ENCODE results near the gene SLC25A21. TPM values are rescaled to one million over a fixed set of nuclear protein-coding genes. Genes with fewer than 3 reads are reported as not detected.

SLC25A21 gene
- total RNA-seq, 1 experiment from 2014 or later = 1.8 TPM

DNA sequence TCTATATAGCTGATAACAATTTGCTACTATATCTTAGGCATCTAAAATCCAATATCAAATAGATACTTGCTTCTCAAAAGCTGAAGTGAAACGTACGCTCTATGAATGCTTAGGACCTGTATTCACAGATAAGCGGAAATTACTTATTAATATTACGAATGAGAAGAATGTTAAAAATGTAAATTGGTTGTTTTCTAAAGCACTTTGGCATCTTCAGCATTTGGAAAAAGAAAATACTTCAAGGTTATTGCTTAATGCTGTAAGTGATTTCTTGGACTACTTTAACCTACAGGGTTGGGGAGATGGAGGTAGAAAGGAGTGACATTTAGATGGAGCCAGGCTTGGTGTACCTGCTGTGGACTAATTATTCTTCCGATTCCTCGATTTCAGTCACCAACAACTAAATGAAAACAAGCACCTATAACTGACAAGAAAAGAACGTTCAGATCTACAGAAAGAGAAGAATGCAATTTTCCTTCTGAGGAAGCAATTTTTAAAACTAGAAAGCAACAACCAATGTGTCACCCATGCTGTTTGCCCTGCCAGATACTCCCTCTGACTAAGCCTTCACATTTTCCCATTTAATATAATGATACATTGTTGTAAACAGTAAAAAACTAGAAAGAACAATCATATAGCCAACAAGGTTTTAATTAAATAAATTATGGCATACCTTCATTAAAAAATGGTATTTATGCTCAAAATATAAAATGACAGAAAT is 49.3 kb downstream of the SLC25A21 start:
- peak; percentile 9 for DNase-seq
- H3K9me3 ChIP-seq = peaks cover 8% of the 10 kb centered on the region; the same call in 1 of the 2 replicates

GRCh38 chr14:37122288-37122687 is 50.1 kb downstream of the SLC25A21 start:
- peak; percentile 3 for DNase-seq
- H3K9me3 ChIP-seq = peaks cover 8% of the 10 kb centered on the region; the same call in 1 of the 2 replicates
- no peaks in the 10 kb centered on the region for H3K36me3 ChIP-seq
- no peaks in the 10 kb centered on the region for H3K27me3 ChIP-seq
- H3K4me3 ChIP-seq = no peak overlapping the region

More for the DNA sequence above, 49.3 kb downstream of the SLC25A21 start:
- Histone ChIP-seq H3K27me3 (no peaks in the 10 kb centered on the region), H3K36me3 (no peaks in the 10 kb centered on the region), H3K4me3 (no peak overlapping the region)

- no peak for DNase-seq
- Histone ChIP-seq H3K27me3 (no peaks in the 10 kb centered on the region), H3K9me3 (peaks cover 8% of the 10 kb centered on the region; the same call in 1 of the 2 replicates), H3K36me3 (no peaks in the 10 kb centered on the region), H3K4me3 (no peak overlapping the region)
Measured at GRCh38 chr14:37118673-37119366, 53.6 kb downstream of the SLC25A21 start.

DNA sequence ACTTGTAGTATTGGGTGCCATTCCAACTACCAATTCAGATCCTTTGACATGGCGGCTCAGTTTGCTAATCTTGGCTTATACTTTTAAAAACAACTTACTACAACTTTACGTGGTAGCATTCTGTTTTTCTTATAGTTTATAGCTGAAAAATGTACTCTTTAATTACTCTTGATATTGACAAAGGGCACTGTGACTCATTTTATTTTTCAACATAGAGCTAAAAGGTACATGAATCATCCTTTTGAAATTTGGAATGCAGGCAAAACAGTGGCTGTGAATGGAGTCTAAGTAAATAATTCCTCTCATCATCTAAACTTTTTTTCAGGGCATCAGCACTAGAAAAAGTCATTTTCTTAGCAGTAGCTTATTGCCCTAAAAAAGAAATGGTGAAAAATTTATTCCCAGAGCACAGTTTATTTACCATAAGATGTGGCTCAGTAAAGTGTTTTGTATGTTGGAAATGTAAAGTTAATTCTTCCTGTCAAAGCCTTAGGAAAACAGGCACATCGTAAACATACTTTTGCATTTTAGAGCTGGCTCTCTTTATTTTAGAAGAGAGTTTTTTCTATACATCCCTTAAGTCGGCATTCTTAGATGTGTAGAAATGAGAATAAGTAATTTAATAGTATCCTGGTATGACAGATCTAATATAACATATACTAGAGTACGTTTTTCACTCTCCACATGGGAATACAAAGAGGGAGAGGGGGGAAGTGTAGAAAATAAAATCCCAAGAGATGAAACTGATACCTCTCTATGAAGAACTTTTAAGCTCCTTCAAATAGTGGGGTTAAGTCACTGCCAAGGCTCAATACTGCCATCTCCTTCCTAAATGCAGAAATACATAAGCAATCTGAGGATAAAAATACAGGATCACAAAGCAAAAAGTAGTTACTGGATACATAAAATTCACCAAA is 55.2 kb downstream of the SLC25A21 start:
- Histone ChIP-seq H3K9me3 (peaks cover 8% of the 10 kb centered on the region; the same call in 1 of the 2 replicates), H3K27me3 (no peaks in the 10 kb centered on the region), H3K36me3 (no peaks in the 10 kb centered on the region), H3K4me3 (no peak overlapping the region)
- DNase-seq = no peak

GRCh38 chr14:37115406-37115805 is 57.0 kb downstream of the SLC25A21 start:
- no peaks in the 10 kb centered on the region for H3K27me3 ChIP-seq
- H3K9me3 ChIP-seq = peaks cover 8% of the 10 kb centered on the region; the same call in 1 of the 2 replicates
- DNase-seq = no peak
- H3K4me3 ChIP-seq = no peak overlapping the region
- H3K36me3 ChIP-seq = no peaks in the 10 kb centered on the region

DNA sequence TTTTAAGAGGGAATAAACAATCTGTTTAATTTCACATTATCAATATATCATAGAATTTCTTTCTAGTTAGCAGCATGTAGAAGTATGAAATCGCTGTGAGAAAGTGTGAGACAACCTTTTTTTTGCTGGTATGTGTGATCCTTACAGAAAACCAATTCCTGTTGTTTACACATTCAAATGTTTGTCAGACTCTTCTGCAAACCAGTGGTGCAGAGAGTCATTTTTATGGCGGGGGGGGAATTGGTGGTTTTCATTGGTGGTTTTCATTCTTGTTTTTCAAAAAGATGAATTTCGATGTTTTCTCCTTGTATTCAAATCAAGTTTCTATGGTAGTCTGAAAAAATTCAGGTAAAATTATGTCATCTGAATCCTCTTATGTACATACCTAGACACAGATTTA is 57.8 kb downstream of the SLC25A21 start:
- Histone ChIP-seq H3K4me3 (no peak overlapping the region), H3K36me3 (no peaks in the 10 kb centered on the region), H3K9me3 (peaks cover 6% of the 10 kb centered on the region; the same call in 1 of the 2 replicates), H3K27me3 (no peaks in the 10 kb centered on the region)
- no peak for DNase-seq

- no peaks in the 10 kb centered on the region for H3K36me3 ChIP-seq
- peaks cover 6% of the 10 kb centered on the region; the same call in 1 of the 2 replicates for H3K9me3 ChIP-seq
- no peak overlapping the region for H3K4me3 ChIP-seq
- DNase-seq = peak; percentile 2
- H3K27me3 ChIP-seq = no peaks in the 10 kb centered on the region
Measured at GRCh38 chr14:37114002-37114401, 58.4 kb downstream of the SLC25A21 start.

DNA sequence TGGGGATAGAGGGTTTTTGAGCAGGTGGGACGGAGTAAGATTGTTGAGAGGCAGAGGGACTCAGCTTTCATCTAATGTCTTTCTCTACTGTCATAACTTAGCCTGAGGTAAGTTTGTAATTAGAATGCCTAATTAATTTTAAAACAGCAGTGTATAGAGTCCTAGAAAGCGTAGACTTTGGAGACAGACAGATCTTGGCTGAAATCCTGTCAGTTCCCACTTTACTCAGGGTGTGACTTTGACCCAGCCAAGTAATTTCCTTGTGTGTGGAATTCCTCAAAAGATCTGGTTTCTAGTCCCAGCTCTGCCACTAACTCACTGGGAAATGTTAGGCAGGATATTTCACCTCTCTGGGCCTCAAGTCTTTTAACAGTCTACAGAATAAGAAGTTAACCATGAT is 74.3 kb downstream of the SLC25A21 start:
- Histone ChIP-seq H3K9me3 (no peaks in the 10 kb centered on the region), H3K4me3 (no peak overlapping the region), H3K36me3 (no peaks in the 10 kb centered on the region), H3K27me3 (no peaks in the 10 kb centered on the region)
- DNase-seq = no peak

DNA sequence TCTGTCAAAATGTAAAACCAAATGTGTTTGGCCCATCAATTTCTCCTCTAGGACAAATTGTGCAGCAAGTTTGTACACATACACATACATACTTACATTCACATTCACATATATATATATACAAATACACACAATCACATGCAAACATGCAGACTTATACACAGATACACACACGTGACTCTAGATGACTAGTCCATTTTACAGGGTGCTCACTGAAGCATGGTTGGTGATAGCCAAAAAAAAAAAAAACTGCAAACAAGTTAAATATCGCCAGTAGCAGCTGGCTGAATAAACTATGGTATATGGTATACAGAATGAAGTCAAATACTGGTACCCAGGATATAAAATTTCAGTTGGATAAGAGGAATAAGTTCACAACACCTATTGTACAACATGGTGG is 77.9 kb downstream of the SLC25A21 start:
- H3K4me3 ChIP-seq = no peak overlapping the region
- no peaks in the 10 kb centered on the region for H3K27me3 ChIP-seq
- H3K9me3 ChIP-seq = no peaks in the 10 kb centered on the region
- no peak for DNase-seq
- H3K36me3 ChIP-seq = no peaks in the 10 kb centered on the region

- DNase-seq = no peak
- Histone ChIP-seq H3K9me3 (no peaks in the 10 kb centered on the region), H3K27me3 (no peaks in the 10 kb centered on the region), H3K4me3 (no peak overlapping the region), H3K36me3 (no peaks in the 10 kb centered on the region)
Measured at GRCh38 chr14:37093364-37093763, 79.0 kb downstream of the SLC25A21 start.

- Histone ChIP-seq H3K36me3 (no peaks in the 10 kb centered on the region), H3K9me3 (no peaks in the 10 kb centered on the region), H3K27me3 (no peaks in the 10 kb centered on the region), H3K4me3 (no peak overlapping the region)
- DNase-seq = peak; percentile 40
Measured at GRCh38 chr14:37091651-37092050, 80.8 kb downstream of the SLC25A21 start.

DNA sequence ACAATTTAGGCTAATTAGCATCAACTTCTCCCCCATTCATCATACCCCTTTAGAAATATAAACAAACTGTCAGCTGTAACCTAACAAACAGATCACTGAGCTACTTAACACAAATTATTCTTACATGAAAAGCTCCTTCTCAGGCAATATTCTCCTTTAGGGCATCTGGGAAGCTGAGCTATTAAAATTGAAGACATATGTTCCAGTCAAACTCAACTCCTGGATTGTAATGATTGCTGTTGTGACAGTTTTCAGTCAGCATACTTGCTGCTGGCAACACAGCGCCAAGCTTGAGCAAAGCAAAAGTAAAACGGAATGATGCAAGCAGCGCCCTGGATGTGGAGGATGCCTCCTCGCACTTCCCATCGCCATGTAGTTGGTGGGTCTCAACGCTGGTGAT is 82.4 kb downstream of the SLC25A21 start:
- Histone ChIP-seq H3K4me3 (no peak overlapping the region), H3K27me3 (no peaks in the 10 kb centered on the region)
- DNase-seq = no peak

GRCh38 chr14:37089410-37089809 is 83.0 kb downstream of the SLC25A21 start:
- Histone ChIP-seq H3K27me3 (no peaks in the 10 kb centered on the region), H3K9me3 (no peaks in the 10 kb centered on the region), H3K4me3 (no peak overlapping the region), H3K36me3 (no peaks in the 10 kb centered on the region)
- no peak for DNase-seq

More for the DNA sequence above, 82.4 kb downstream of the SLC25A21 start:
- Histone ChIP-seq H3K9me3 (no peaks in the 10 kb centered on the region), H3K36me3 (no peaks in the 10 kb centered on the region)

- H3K4me3 ChIP-seq = no peak overlapping the region
- no peaks in the 10 kb centered on the region for H3K9me3 ChIP-seq
- no peaks in the 10 kb centered on the region for H3K27me3 ChIP-seq
- H3K36me3 ChIP-seq = no peaks in the 10 kb centered on the region
- no peak for DNase-seq
Measured at GRCh38 chr14:37088356-37089215, 83.8 kb downstream of the SLC25A21 start.

GRCh38 chr14:37087520-37087919 is 84.9 kb downstream of the SLC25A21 start:
- no peak overlapping the region for H3K4me3 ChIP-seq
- DNase-seq = no peak
- H3K36me3 ChIP-seq = no peaks in the 10 kb centered on the region
- no peaks in the 10 kb centered on the region for H3K27me3 ChIP-seq
- no peaks in the 10 kb centered on the region for H3K9me3 ChIP-seq

GRCh38 chr14:37083599-37083998 is 88.8 kb downstream of the SLC25A21 start:
- Histone ChIP-seq H3K9me3 (no peaks in the 10 kb centered on the region), H3K4me3 (no peak overlapping the region), H3K36me3 (no peaks in the 10 kb centered on the region), H3K27me3 (no peaks in the 10 kb centered on the region)
- no peak for DNase-seq

Measured in MG63 (cell line).